Mucosa of gallbladder (tissue), 1 donor: ENCODE results near the gene OXT. TPM values are rescaled to one million over a fixed set of nuclear protein-coding genes. Genes with fewer than 3 reads are reported as not detected.
"Not testable (repeated sequence)": the region's sequence is repeated elsewhere in the genome, so short reads cannot be mapped to it uniquely, and the experiment has no call there.

ENCODE experiments used
- DNase-seq: peaks from one replicate; pipeline ENCODE4 v3.0.0-alpha.2; 2020; ENCODE audit warnings: low spot score
- total RNA-seq: library from RNA; stranded (reverse); gene quantifications from one replicate; pipeline ENCODE4 v1.2.1, GENCODE V29; 2021
- donor health status: DM: no; HTN: no; CAD: no.

OXT gene
- 0.46 TPM for total RNA-seq

GRCh38 chr20:3071610-3072529 is at the start of gene OXT:
TSS of gene OXT (plus strand) at chr20:3071620. CDS start at chr20:3071656, 36 bp downstream.
- DNase-seq = no peak

DNA sequence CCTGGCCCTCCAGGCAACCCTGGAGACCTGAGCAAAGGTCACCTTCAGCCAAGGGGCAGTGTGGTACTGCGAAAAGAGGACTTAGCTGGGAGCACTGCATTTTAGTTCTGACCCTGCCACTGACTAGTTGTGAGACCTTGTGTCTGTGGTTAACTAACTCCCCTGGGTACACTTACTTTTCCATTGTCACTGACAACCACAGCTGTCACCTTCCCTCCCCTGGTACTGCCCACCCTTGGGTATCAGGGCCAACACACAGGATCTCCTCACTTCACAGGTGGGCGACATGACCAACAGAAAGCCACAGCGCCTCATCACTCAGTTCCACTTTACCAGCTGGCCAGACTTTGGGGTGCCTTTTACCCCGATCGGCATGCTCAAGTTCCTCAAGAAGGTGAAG is 49.6 kb upstream of the OXT start:
- DNase-seq = no peak

- not testable (repeated sequence) for DNase-seq
Observed at GRCh38 chr20:3022559-3023490, 48.6 kb upstream of the OXT start.

GRCh38 chr20:3027987-3028386 is 43.4 kb upstream of the OXT start:
- no peak for DNase-seq

- no peak for DNase-seq
Observed at GRCh38 chr20:3031524-3032147, 39.8 kb upstream of the OXT start.

- no peak for DNase-seq
Observed at GRCh38 chr20:3032624-3033023, 38.8 kb upstream of the OXT start.

DNA sequence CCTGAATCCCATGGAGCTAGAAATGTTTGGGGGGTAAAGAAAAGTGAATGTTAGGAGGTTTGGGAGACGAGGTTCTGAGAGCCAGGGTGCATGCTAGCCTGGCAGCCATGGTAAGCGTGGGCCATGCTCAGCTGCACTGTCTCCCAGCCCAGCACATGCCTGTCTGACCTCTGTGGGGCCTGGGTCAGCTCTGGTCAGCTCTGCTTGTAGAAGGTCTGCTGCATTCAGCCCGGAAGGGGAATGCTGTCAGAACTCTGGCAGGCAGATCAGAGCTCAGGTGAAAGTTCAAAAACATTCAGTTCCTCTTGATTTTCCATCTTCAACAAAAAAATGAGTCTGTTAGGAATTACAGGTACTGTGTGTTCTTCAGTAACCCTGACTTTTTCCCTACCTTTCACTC is 33.8 kb upstream of the OXT start:
- no peak for DNase-seq

DNA sequence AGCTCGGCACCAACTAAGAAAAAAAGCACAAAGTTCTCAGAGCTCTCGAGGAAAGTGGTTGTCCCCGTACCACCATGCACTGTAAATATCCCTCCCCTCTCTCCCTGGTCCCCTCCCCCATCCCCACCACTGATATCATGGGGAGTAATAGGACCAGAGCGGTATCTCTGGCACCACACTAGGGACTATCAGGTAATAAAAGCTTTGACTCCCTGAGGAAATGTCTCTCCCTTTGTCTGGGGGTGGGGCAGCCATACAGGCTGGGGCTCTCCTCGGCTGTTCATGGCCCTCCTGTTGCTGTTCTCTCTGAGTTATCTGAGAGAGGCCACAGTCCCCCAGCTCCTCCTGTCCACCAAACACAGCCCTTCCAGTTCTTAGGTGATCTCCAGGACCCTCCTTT is 33.0 kb upstream of the OXT start:
- no peak for DNase-seq

GRCh38 chr20:3039426-3039825 is 32.0 kb upstream of the OXT start:
- no peak for DNase-seq

DNA sequence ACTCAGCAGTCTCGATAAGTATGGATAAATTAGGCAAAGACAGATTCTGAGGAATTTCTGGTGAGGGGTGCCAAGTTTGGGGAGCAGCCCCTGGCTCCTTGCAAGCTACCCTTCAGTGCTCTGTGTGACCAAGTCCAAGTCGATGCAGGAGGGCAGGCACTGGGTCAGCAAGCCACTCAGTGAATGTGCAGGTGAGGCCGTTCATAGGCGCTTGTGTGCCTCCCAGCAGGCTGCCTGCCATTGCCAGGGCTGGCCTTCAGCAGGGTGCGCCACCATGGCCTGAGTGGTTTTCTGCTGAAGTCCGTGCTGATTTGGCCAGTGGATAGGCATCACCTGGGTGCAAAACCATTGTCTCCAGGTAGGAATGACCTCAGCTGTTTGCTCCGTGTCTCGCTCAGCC is 31.3 kb upstream of the OXT start:
- no peak for DNase-seq

DNA sequence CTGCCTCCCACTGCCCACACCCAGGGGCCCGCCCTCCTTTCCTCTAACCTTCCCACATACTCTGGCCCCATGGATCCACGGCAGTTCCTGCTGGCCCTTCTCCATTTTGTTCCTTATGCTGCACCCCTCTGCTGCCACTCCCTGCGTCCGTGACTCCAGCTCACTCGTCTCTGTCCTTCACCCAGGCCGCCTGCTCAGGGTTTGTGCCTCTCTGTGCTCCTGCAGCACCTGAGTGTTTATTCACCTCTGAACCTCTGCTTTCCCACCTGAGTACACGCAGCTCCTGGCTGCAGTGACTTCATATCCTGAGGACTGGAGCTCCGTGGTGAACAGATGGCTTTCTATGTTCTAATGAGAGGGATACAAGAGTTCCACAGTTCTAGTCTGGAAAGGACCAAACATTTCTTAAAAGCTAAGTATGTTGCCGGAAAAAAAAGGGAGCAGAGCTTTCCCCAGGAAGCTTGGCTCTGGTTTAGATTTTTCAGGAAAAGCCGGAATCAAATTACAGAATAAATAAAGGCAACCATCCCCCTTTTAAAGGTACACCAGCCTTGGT is 29.5 kb upstream of the OXT start:
- no peak for DNase-seq

GRCh38 chr20:3042625-3043024 is 28.8 kb upstream of the OXT start:
- peak; percentile 33 for DNase-seq

DNA sequence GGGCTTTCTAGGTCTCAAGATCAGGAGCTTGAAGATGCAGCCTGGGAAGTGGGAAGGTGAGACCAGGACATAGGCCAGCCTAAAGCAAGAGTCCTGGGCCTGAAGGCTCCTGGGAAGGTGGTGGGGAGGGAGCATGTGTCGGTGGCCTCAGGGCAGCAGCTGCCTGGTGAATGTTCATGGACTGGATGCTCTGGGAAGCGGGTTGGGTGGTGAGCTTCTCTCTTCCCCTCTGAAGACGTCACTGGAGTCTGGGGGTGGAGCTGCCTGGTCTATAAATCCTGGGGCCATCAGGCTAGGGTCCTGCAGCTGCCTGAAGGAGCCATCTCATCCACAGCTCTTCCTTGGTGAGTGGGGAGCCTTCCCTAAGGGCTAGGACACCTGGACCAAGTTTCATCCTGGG is 28.1 kb upstream of the OXT start, which contains the start of gene GNRH2:
Gene GNRH2, plus strand, starts transcription at position 301 of the 400 bp plus-strand sequence. CDS start 793 bp downstream, outside the sequence.
- no peak for DNase-seq

- DNase-seq = no peak
Observed at GRCh38 chr20:3044336-3044965, 27.0 kb upstream of the OXT start.

DNA sequence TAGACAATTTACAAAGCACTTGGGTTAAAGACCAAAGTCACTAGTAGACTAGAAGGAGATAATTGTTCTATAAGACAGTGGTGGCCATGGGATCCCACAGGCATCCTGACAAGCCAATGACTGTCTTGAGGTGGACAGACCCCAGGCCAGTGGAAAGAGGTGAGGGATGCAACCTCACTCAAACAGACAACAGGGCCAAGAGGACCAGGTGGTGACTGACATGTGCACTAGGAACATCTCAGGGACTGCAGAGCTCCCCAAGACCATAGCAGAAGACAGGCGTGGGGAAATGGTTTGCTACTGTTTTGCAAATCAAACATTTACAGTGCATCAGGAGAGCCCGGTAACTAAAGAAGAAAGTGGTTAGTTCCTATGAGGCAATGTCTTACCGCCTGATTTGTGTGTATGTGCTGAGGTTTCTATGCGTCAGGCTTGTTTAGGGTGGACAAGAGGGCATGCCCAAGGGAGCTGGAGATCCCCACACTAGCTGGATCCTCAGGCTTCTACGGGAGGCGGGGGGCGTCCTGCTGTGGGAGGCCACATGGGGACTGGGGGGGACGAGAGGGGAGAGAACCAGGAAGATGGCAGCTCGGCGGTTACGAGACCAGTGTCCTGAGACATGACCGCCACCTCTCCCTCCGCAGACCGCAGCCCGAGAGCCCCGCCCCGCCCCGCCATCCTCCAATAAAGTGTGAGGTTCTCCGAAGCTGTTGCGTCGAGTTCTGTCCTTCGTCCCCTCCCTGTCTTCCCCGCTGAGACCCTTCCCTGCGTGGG is 26.2 kb upstream of the OXT start:
- DNase-seq = peak; percentile 70

DNA sequence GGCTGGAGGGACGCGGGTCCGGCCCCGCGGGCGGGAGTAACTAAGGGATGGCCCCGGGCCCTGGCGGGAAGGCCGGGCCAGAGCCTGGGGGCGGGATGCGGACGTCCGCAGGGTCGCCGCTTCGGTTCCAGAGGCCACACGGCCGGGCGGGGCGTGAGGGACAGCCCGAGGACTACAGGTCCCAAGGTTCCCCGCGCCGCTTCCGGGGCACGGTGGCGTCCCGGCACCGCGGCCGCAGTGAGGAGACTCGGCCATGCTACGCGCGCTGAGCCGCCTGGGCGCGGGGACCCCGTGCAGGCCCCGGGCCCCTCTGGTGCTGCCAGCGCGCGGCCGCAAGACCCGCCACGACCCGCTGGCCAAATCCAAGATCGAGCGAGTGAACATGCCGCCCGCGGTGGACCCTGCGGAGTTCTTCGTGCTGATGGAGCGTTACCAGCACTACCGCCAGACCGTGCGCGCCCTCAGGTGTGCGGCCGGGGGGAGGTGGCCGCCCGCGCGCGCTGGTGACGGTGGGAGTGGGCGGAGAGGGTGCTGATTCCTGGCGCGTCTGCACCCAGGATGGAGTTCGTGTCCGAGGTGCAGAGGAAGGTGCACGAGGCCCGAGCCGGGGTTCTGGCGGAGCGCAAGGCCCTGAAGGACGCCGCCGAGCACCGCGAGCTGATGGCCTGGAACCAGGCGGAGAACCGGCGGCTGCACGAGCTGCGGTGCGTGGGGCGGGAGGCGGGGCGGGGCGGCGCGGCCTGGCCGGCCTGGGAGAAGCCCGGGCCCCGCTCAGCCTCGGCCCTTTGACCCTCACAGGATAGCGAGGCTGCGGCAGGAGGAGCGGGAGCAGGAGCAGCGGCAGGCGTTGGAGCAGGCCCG is 25.4 kb upstream of the OXT start, which contains the start of gene MRPS26:
Gene MRPS26, plus strand, starts transcription at position 237 of the 861 bp plus-strand sequence. Its CDS starts 17 bp downstream, at position 254.
- DNase-seq = peak; percentile 89

DNA sequence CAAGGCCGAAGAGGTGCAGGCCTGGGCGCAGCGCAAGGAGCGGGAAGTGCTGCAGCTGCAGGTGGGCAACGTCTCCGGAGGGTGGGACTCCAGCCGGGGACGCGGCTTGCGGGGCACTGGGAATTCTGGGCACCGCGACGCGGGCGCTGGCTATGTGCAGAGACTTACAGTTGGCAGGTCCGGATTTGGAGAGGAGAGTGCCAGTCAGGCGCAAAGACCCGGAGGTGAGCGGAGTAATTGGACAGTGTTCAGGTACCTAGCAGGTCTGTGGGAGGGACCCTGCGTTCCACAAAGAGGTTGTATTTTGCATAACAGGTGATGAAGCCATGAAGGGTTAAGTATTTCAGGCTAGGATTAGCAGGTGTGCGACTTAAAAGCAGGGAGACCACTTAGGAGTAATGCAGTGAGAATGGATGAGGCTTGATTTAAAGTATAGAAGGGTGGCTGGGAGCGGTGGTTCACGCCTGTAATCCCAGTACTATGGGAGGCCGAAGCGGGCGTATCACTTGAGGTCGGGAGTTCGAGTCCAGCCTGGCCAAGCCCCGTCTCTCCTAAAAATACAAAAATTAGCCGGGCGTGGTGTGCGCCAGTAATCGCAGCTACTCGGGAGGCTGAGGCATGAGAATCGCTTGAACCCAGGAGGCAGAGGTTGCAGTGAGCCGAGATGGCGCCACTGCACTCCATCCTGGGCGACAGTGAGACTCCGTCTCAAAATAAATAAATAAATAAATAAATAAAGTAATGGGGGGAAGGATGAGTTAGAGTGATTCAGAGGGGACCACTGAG is 24.6 kb upstream of the OXT start:
- no peak for DNase-seq
